KMS-11 (cell line): ENCODE data around the gene PIP4K2B.

ENCODE experiments used
- H2AFZ ChIP-seq: fragments of 200-600 bp; sonication (generic); 2 replicates; pipeline ENCODE4 v1.6.1; 2016; ENCODE audit warnings: antibody characterized with exemption, mixed run types, low read depth
- H3K27ac ChIP-seq: fragments of 200-600 bp; sonication (generic); 2 replicates; pipeline ENCODE4 v1.6.1; 2016; ENCODE audit warnings: mild to moderate bottlenecking, mixed run types
- H3K27me3 ChIP-seq: fragments of 200-600 bp; sonication (generic); 2 replicates; pipeline ENCODE4 v1.6.1; 2017; ENCODE audit warnings: mild to moderate bottlenecking, low read depth, mixed run types, moderate library complexity; ENCODE audit not compliant: insufficient read depth
- H3K36me3 ChIP-seq: fragments of 200-600 bp; sonication (generic); 2 replicates; pipeline ENCODE4 v1.6.1; 2017; ENCODE audit warnings: mild to moderate bottlenecking, mixed run types; ENCODE audit not compliant: insufficient read depth
- H3K4me1 ChIP-seq: fragments of 200-600 bp; sonication (generic); 2 replicates; pipeline ENCODE4 v1.6.1; 2016; ENCODE audit warnings: mild to moderate bottlenecking, low read depth, mixed run types; ENCODE audit not compliant: poor library complexity, severe bottlenecking
- H3K4me2 ChIP-seq: fragments of 200-600 bp; sonication (generic); 2 replicates; pipeline ENCODE4 v1.7.0; 2016; ENCODE audit warnings: mild to moderate bottlenecking, mixed run types
- H3K4me3 ChIP-seq: fragments of 200-600 bp; sonication (generic); IDR thresholded peaks from 2 replicates; pipeline ENCODE4 v1.6.1; 2017; ENCODE audit warnings: low read depth, low read length, mixed read lengths; ENCODE audit not compliant: insufficient read depth
- H3K79me2 ChIP-seq: fragments of 200-600 bp; sonication (generic); 2 replicates; pipeline ENCODE4 v1.6.1; 2016; ENCODE audit warnings: low read depth, mixed run types; ENCODE audit not compliant: insufficient read depth
- H3K9ac ChIP-seq: fragments of 200-600 bp; sonication (generic); 2 replicates; pipeline ENCODE4 v1.6.1; 2016; ENCODE audit warnings: mild to moderate bottlenecking, mixed run types
- H4K20me1 ChIP-seq: fragments of 200-600 bp; sonication (generic); 2 replicates; pipeline ENCODE4 v1.6.1; 2016; ENCODE audit warnings: mild to moderate bottlenecking, mixed run types; ENCODE audit not compliant: insufficient read depth
- CTCF ChIP-seq: fragments of 200-600 bp; sonication (generic); conservative IDR thresholded peaks from 2 replicates; pipeline ENCODE4 v1.6.1; 2017; ENCODE audit warnings: low read depth, mild to moderate bottlenecking, antibody characterized with exemption, low read length, moderate library complexity, mixed read lengths

The PIP4K2B gene

DNA sequence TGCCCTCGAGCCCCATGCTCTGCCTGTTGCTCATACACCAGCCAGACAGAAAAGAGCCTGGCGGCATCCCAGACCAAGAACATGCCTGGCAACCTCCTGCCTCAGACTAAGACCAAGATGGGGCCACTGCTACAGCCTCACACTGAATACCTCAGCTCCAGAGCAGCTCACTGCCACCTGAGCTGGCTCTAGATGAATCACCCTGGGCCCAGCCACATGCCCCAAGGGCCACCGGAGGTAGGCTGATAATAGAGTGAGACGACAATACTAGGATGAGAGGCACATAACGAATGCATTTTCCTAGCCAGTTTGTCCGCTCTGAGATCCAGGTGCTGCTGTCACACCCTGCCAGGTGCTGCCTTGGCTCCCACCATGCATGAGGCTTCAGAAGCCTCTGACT, 13.0 kb downstream of the PIP4K2B start:
- Histone ChIP-seq H2AFZ (no peak overlapping the region), H3K79me2 (peaks cover 10% of the 10 kb centered on the region; the same call in 1 of the 2 replicates), H3K27me3 (no peaks in the 10 kb centered on the region), H3K9ac (no peak overlapping the region), H3K36me3 (peaks cover 4% of the 10 kb centered on the region; the same call in 1 of the 2 replicates), H3K27ac (no peak overlapping the region), H4K20me1 (no peaks in the 10 kb centered on the region), H3K4me1 (no peaks in the 10 kb centered on the region), H3K4me3 (no peak overlapping the region), H3K4me2 (no peak overlapping the region)
- no peak for TF ChIP-seq CTCF

DNA sequence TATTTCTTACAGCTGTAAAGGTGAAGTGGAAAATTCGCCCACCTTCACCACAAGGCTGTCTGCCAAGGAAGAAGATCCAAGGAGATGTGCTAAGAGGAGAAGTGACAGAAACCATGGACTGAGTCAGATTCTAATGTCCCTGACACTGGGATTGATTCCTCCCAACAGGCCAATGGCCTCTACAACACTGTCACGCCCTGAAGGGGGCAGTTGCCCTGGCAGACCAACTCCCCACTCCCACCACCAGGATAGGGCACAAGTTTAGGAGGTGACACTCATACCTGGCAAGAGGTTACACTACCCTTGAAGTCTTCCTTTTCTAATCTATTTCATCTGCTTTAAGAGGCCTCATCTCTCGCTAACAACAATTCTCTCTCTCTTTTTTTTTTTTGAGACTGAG, 16.1 kb downstream of the PIP4K2B start:
- no peak overlapping the region for H3K4me3 ChIP-seq
- no peak overlapping the region for H3K4me2 ChIP-seq
- TF ChIP-seq CTCF = no peak
- no peak overlapping the region for H2AFZ ChIP-seq
- H4K20me1 ChIP-seq = no peaks in the 10 kb centered on the region
- H3K9ac ChIP-seq = no peak overlapping the region
- H3K4me1 ChIP-seq = no peaks in the 10 kb centered on the region
- no peaks in the 10 kb centered on the region for H3K79me2 ChIP-seq
- H3K27me3 ChIP-seq = no peaks in the 10 kb centered on the region
- H3K27ac ChIP-seq = no peak overlapping the region
- peaks cover 4% of the 10 kb centered on the region; the same call in 1 of the 2 replicates for H3K36me3 ChIP-seq

DNA sequence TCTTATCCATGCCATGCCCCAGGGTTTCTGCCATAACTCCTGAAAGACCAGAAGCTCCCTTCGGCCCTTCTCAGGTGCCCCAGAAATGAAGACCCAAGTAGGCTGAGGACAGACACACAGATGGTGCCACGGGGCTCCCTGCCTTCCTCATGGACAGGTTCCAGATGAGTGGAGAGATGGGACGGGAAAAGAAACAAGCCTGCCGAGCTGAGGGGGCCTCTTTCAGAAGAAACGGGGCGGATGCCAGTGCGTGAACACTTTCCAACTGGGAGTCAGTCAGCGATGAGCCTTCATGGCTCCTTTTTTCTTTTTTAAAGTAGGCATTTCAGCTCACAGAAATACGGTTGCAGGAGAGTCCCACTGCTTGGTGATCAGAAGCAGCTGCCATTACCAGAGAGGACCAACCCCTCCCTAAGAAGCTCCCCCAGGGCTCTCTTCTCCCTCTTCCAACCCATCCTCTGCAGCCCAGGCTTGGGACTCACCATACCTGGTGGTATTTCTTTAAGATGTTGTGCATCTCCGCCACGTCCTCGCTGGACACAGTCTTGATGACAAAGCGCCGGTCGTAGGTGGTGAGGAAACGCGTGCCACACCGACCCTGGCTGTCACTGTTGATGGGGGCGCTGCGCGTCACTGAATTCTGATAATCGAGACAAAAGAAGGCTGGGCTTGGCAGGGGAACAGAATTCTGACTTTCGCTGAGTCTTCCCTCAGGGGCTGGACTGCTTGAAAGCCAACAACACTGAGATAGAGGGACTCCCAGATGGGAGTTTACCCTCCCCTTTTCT, 19.2 kb downstream of the PIP4K2B start:
- no peak overlapping the region for H3K9ac ChIP-seq
- no peak for TF ChIP-seq CTCF

DNA sequence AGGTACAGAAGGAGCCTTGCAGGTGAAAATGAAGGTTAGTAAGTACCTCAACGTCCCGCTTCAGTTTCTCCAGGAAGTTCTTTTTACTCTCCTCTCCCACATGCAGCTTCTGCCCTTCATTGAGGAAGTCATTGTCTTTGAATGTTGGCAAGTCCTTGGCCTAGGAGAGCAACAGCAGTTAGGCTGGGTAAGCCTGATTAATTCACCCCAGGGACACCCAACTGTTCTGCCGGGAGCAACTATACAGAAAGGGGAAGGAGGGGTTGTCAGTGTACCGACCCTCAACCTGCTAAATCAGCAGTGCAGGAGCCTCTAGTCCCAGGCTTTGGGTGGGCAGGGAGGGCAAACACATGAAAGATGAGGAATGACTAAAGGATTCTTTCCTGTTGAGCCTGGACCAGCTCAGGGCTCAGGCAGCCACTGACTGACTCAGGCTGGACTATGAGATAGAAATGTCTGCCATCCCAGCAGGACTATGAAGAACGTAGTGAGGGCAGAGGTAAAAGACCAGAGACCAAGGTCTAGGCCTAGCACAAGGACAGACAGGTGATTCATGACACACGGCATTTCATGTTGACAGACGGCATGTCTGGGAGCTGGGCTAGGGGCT, 21.6 kb downstream of the PIP4K2B start:
- H3K4me2 ChIP-seq = no peak overlapping the region

More for the DNA sequence above, 19.2 kb downstream of the PIP4K2B start:
- H2AFZ ChIP-seq = no peak overlapping the region
- H4K20me1 ChIP-seq = no peaks in the 10 kb centered on the region
- no peaks in the 10 kb centered on the region for H3K79me2 ChIP-seq
- no peak overlapping the region for H3K27ac ChIP-seq
- H3K27me3 ChIP-seq = no peaks in the 10 kb centered on the region
- no peaks in the 10 kb centered on the region; the same call in 1 of the 2 replicates for H3K36me3 ChIP-seq
- no peak overlapping the region for H3K4me2 ChIP-seq
- H3K4me1 ChIP-seq = no peaks in the 10 kb centered on the region
- H3K4me3 ChIP-seq = no peak overlapping the region

More for the DNA sequence above, 21.6 kb downstream of the PIP4K2B start:
- Histone ChIP-seq H3K36me3 (no peaks in the 10 kb centered on the region; the same call in 1 of the 2 replicates), H3K4me3 (no peak overlapping the region), H2AFZ (no peak overlapping the region), H3K9ac (no peak overlapping the region), H4K20me1 (no peaks in the 10 kb centered on the region), H3K27me3 (no peaks in the 10 kb centered on the region), H3K27ac (no peak overlapping the region), H3K79me2 (no peaks in the 10 kb centered on the region), H3K4me1 (no peaks in the 10 kb centered on the region)
- no peak for TF ChIP-seq CTCF
